Neural progenitor cell (in vitro differentiated cells): ENCODE measurements around the gene CAPN2.

Experiments used
- CTCF ChIP-seq: fragments of 200-600 bp; sonication (generic); IDR thresholded peaks from 2 replicates; pipeline ENCODE4 v1.5.1; 2017; ENCODE audit warnings: antibody characterized with exemption, mild to moderate bottlenecking
- EZH2 ChIP-seq: fragments of 200-600 bp; sonication (generic); IDR thresholded peaks from 2 replicates; pipeline ENCODE4 v1.6.1; 2017; ENCODE audit warnings: antibody characterized with exemption, mild to moderate bottlenecking, moderate library complexity
- EZH2phosphoT487 ChIP-seq: fragments of 200-600 bp; sonication (generic); IDR thresholded peaks from 2 replicates; pipeline ENCODE4 v1.6.1; 2017; ENCODE audit warnings: antibody characterized with exemption

GRCh38 chr1:223824287-223824686, 111.9 kb downstream of the CAPN2 start:
- TF ChIP-seq CTCF (no peak), EZH2 (no peak), EZH2phosphoT487 (no peak)
